Measurements from ENCODE around the gene RAD51D. TPM values are rescaled to one million over a fixed set of nuclear protein-coding genes. Genes with fewer than 3 reads are reported as not detected.

RAD51D gene
- polyA plus RNA-seq, 1 donor (not counting 4 experiments of a cell fraction or from before 2014, with no cell fraction given) = 4.9 TPM

- no peaks in the 10 kb centered on the region for H3K79me2 ChIP-seq (ENCODE audit: control insufficient read depth, insufficient read depth, low read length)
- H3K9ac ChIP-seq (ENCODE audit: control insufficient read depth, extremely low read depth, insufficient read depth, low read length) = no peak overlapping the region
- dilution Hi-C loops (cut with MboI; ENCODE audit: extremely low pct_ligation_motif_present, low sequenced_read_pairs) = no loop called here
- H3K4me1 ChIP-seq (ENCODE audit: control insufficient read depth, extremely low read depth, insufficient read depth, low read length) = peaks cover 5% of the 10 kb centered on the region
- DNase-seq (ENCODE audit: low read depth, low spot score) (no peak), FAIRE-seq (no peak)
- H3K4me2 ChIP-seq (ENCODE audit: control insufficient read depth, extremely low read depth, insufficient read depth, low read depth, low read length) = no peak overlapping the region
- no peaks in the 10 kb centered on the region for H3K27me3 ChIP-seq (ENCODE audit: control insufficient read depth, extremely low read depth, insufficient read depth, low read length)
- H3K27ac ChIP-seq (ENCODE audit: control insufficient read depth, insufficient read depth, low read length) = no peak overlapping the region
- peaks cover 0 to 3% of the 10 kb centered on the region in 2 experiments for H3K36me3 ChIP-seq (ENCODE audit: control insufficient read depth in 2 of 2, extremely low read depth in 1 of 2, insufficient read depth in 2 of 2, low read length in 2 of 2)
- H3K4me3 ChIP-seq (ENCODE audit: control insufficient read depth in 2 of 3, extremely low read depth in 1 of 3, insufficient read depth in 2 of 3, low read depth in 1 of 3, low read length in 3 of 3) = no peak overlapping the region
- TF ChIP-seq CTCF (optimal IDR thresholded peaks at IDR 0.05 in 1 of 3, IDR thresholded peaks at IDR 0.05 in 1 of 3, conservative IDR thresholded peaks at IDR 0.05 in 1 of 3; ENCODE audit: extremely low read depth in 1 of 3, insufficient read depth in 2 of 3, low read length in 3 of 3) (no peak), EZH2 (IDR thresholded peaks at IDR 0.05; ENCODE audit: low read length) (no peak)
- H3K9me1 ChIP-seq (ENCODE audit: control insufficient read depth, extremely low read depth, insufficient read depth, low read length) = no peaks in the 10 kb centered on the region
- no peaks in the 10 kb centered on the region for H4K20me1 ChIP-seq (ENCODE audit: control insufficient read depth, extremely low read depth, insufficient read depth, low read length)
- no peaks in the 10 kb centered on the region for H3K9me3 ChIP-seq (ENCODE audit: control insufficient read depth, low read depth, low read length)
- no peak overlapping the region for H2AFZ ChIP-seq (ENCODE audit: control insufficient read depth, low read length)
These were observed 21.9 kb downstream of the RAD51D start for GRCh38 chr17:35097776-35098175.

- no peak overlapping the region for H3K4me2 ChIP-seq (ENCODE audit: control insufficient read depth, extremely low read depth, insufficient read depth, low read depth, low read length)
These were observed 23.9 kb downstream of the RAD51D start for GRCh38 chr17:35095741-35096140.

More at GRCh38 chr17:35095741-35096140, 23.9 kb downstream of the RAD51D start:
- no peak overlapping the region for H3K27ac ChIP-seq (ENCODE audit: control insufficient read depth, insufficient read depth, low read length)
- no peaks in the 10 kb centered on the region for H3K9me1 ChIP-seq (ENCODE audit: control insufficient read depth, extremely low read depth, insufficient read depth, low read length)
- no peak overlapping the region for H2AFZ ChIP-seq (ENCODE audit: control insufficient read depth, low read length)
- no peak overlapping the region for H3K4me3 ChIP-seq (ENCODE audit: control insufficient read depth in 2 of 3, extremely low read depth in 1 of 3, insufficient read depth in 2 of 3, low read depth in 1 of 3, low read length in 3 of 3)
- H3K79me2 ChIP-seq (ENCODE audit: control insufficient read depth, insufficient read depth, low read length) = no peaks in the 10 kb centered on the region
- peaks cover 5% of the 10 kb centered on the region for H3K4me1 ChIP-seq (ENCODE audit: control insufficient read depth, extremely low read depth, insufficient read depth, low read length)
- dilution Hi-C loops (cut with MboI; ENCODE audit: extremely low pct_ligation_motif_present, low sequenced_read_pairs) = no loop called here
- H3K36me3 ChIP-seq (ENCODE audit: control insufficient read depth in 2 of 2, extremely low read depth in 1 of 2, insufficient read depth in 2 of 2, low read length in 2 of 2) = peaks cover 0 to 3% of the 10 kb centered on the region in 2 experiments
- H3K9me3 ChIP-seq (ENCODE audit: control insufficient read depth, low read depth, low read length) = no peaks in the 10 kb centered on the region
- FAIRE-seq (no peak), DNase-seq (ENCODE audit: low read depth, low spot score) (no peak)
- no peaks in the 10 kb centered on the region for H4K20me1 ChIP-seq (ENCODE audit: control insufficient read depth, extremely low read depth, insufficient read depth, low read length)
- TF ChIP-seq EZH2 (IDR thresholded peaks at IDR 0.05; ENCODE audit: low read length) = no peak
- TF ChIP-seq CTCF (optimal IDR thresholded peaks at IDR 0.05 in 1 of 3, IDR thresholded peaks at IDR 0.05 in 1 of 3, conservative IDR thresholded peaks at IDR 0.05 in 1 of 3; ENCODE audit: extremely low read depth in 1 of 3, insufficient read depth in 2 of 3, low read length in 3 of 3) = no peak
- no peak overlapping the region for H3K9ac ChIP-seq (ENCODE audit: control insufficient read depth, extremely low read depth, insufficient read depth, low read length)
- no peaks in the 10 kb centered on the region for H3K27me3 ChIP-seq (ENCODE audit: control insufficient read depth, extremely low read depth, insufficient read depth, low read length)

All from keratinocyte (primary cell).